GM13976 (cell line): ENCODE data around the gene RAB27B.
"Not testable (repeated sequence)": the region's sequence is repeated elsewhere in the genome, so short reads cannot be mapped to it uniquely, and the experiment has no call there.

ENCODE experiments used
- DNase-seq: peaks from one replicate; pipeline ENCODE4 v3.0.0; 2012; ENCODE audit warnings: low spot score
- CTCF ChIP-seq: IDR thresholded peaks from 2 replicates; pipeline ENCODE4 v1.5.1; 2012; ENCODE audit warnings: borderline replicate concordance, mild to moderate bottlenecking; ENCODE audit not compliant: insufficient read depth; ENCODE audit errors: extremely low read depth, missing control alignments, control extremely low read depth
- in situ Hi-C: fragments of 300-500 bp; cut with MboI; formaldehyde crosslinking; loops from one replicate; pipeline ENCODE4 v1.12.0; 2022; ENCODE audit warnings: low sequenced_read_pairs, mixed read lengths, inconsistent platforms; ENCODE audit not compliant: unreplicated experiment

RAB27B gene

DNA sequence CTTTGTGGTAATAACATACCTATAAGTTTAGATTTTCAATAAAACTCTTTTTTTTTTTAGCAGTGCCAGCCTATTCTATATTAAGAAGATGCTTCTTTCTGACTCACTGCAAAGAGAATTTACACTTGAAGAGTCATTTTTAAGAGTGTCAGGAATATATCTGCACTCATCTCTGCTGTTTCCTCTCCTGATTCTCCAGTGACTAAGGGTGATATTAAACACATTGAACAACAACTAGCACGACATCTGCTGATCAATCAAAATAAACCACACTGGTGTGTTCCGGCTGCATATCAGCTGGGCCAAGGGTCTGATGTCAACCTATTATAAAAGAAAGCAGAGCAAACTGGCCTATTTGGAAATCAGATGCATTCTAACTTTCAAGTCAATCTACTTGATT lies 15.0 kb downstream of the RAB27B start:
- no peak for DNase-seq
- TF ChIP-seq CTCF: no peak
- in situ Hi-C loops: no loop called here

- in situ Hi-C loops: no loop called here
- DNase-seq: no peak
- no peak for TF ChIP-seq CTCF
These were observed 17.5 kb downstream of the RAB27B start for GRCh38 chr18:54845787-54846186.

GRCh38 chr18:54848121-54848520 lies 19.8 kb downstream of the RAB27B start:
- in situ Hi-C loops: no loop called here
- TF ChIP-seq CTCF: no peak
- DNase-seq: no peak

GRCh38 chr18:54849683-54850082 lies 21.4 kb downstream of the RAB27B start:
- DNase-seq: no peak
- in situ Hi-C loops: no loop called here
- no peak for TF ChIP-seq CTCF

- DNase-seq: no peak
- no peak for TF ChIP-seq CTCF
- in situ Hi-C loops: no loop called here
These were observed 22.3 kb downstream of the RAB27B start for GRCh38 chr18:54850598-54850997.

DNA sequence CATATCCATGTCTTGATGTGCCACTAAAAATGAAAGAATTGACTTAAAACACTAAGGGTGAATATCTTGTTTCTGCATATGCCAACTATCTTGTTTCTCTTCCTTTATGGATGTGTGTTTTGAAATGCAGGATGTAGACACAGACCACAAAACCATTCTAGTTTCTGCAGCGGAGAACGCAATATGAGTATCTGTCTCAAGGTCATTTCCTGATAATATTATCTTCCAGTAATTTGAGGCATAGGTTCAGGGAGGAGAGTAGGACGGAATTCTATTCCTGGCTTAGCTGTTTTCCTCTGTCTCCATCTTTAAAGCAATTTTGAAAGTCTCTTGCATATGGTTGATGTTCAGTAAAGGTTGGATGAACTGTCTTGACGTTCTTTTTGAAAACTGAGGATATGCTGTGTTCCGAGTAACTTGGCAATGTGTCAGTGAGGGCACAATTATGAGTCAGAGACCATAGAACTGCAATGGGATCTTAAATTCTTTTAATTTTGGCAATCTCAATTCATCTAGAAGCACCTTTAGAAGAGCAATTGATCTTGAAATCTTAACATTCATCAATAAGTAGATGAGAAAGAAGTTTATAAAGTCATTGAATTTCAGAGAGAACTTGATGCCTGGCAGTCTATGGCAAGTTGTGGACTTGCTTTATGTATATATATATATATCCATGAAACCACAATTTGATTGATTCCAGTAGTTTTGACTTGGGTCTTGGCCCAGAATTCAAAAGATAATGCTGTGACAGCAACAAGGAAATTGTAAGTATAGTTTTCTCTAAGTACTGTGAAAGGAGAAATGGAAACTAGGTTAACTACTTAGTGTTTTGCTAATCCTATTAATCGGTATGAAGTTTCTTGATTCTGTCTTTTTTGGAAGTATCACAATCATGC lies 24.8 kb downstream of the RAB27B start:
- TF ChIP-seq CTCF: no peak
- no peak for DNase-seq
- in situ Hi-C loops: no loop called here

DNA sequence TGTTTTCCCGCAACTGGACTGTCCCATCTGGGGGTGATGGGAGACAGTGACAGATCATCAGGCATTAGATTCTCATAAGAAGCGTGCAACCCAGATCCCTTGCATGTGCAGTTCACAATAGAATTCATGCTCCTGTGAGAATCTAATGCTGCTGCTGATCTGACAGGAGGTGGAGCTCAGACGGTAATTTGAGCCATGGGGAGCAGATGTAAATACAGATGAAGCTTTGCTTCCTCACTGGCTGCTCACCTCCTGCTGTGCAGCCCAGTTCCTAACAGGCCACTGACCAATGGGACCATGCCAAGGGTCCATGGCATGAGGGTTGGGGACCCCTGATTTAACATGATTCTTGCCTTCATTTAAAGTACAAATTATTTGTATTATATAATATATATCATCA lies 26.8 kb downstream of the RAB27B start:
- DNase-seq, in situ Hi-C loops: not testable (repeated sequence)
